Measurements from ENCODE around the gene ZSCAN5B. TPM values are rescaled to one million over a fixed set of nuclear protein-coding genes. Genes with fewer than 3 reads are reported as not detected.
A peak's percentile ranks its signal among the peaks of the same experiment; 100 is the strongest.

The ZSCAN5B gene
- total RNA-seq, 1 donor from 2014 or later, result not detected

DNA sequence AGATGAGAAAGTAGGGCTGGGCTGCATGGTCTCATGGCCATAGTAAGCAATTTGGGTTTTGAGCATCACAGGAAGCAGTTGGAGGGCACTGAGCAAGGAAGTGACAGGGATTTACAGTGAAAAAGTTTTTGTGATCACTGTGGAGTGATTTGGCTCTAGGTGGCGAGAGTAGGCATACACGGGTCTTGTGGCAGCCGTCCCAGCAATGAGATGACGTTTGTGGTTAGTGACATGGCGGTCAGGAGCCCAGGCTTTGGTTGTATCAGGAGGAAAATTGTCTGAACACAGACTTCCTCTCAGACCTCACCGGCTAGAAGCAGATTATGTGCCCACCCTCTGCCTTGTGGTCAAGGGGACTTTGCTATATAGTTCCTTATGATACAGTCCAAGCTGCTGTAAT is 53.2 kb downstream of the ZSCAN5B start:
- DNase-seq, result no peak

DNA sequence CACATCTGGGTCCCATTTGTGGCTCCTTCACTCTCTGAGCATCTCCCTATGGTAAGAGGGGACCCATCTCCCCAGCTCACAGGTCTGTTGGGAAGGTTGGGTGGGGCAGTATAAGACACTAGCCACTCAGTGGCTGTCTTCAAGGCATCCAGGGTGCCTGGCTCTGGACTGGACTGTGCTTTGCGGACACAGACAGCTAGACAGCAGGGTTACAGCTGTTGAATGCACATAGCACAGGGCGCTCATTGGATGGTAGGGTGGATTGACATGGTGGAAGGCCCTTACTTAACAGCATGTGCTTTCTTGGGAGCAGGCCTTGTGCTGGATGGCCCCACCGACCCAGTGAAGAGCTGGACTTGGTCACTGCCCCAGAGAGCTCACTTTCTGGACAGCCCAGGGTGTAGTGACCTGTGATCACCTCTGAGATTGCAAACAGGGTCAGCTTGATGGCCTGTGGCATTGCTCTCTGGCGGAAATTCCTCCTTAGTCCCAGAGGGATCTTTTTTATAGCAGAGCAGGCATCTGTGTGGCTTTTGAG is 54.6 kb downstream of the ZSCAN5B start:
- no peak for DNase-seq

DNA sequence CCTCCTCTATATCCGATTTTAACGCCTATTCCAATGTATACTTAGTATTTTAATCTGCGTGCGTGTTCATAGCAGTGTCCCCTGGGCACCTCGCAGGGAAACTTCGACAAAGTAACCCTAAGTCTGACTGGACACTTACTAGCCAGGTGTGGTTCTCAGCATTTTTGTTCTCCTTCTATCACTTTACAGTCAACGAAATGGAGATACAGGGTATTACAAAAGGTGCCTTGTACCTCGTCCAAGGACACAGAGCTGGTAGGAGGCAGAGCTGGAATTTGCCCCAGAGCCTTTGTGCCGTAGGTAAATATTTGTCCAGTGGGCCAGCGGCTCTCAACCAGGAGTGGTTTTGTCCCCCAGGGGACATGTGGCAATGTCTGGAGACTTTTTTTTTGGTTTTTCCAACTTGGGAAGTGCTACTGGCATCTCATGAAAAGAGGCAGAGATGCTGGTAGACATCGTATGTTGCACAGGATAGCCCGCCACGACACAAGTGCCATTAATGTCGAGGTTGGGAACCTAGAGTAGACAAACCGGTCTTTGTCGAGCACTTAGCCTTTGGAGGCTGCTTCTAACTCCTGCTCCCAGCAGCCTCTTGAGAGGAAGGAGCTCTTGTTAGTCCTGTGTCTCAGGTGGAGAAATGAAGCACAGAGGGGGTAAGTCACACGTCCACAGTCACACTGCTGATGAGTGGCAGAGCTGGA is 55.3 kb downstream of the ZSCAN5B start:
- no peak for DNase-seq

- DNase-seq, result no peak
Measured at GRCh38 chr19:56141417-56141993, 56.1 kb downstream of the ZSCAN5B start.

- peak; percentile 99 for DNase-seq
Measured at GRCh38 chr19:56140583-56141416, 56.8 kb downstream of the ZSCAN5B start, which contains the start of gene ZNF444. TSS of gene ZNF444 (plus strand) at chr19:56141287. CDS start at chr19:56146912, 5,625 bp downstream.

- no peak for DNase-seq
Measured at GRCh38 chr19:56139847-56140582, 57.6 kb downstream of the ZSCAN5B start.

Other genes starting within 250 kb of the ZSCAN5B start
- not detected for gene NLRP8, start 250.0 kb downstream of the ZSCAN5B start, total RNA-seq
- gene NLRP5, start 211.0 kb downstream of the ZSCAN5B start, total RNA-seq, result not detected
- gene ZNF787, start 76.5 kb downstream of the ZSCAN5B start, total RNA-seq, result 11.3 TPM
- gene ZNF444, start 56.5 kb downstream of the ZSCAN5B start, total RNA-seq, result 9.2 TPM
- not detected for gene GALP, start 21.8 kb downstream of the ZSCAN5B start, total RNA-seq
- gene ZSCAN5C, start 4.5 kb upstream of the ZSCAN5B start, total RNA-seq, result not detected
- gene EDDM13, start 75.0 kb upstream of the ZSCAN5B start, total RNA-seq, result 0.79 TPM
- gene ZSCAN5A, start 117.1 kb upstream of the ZSCAN5B start, total RNA-seq, result 4.0 TPM
- 2.6 TPM for gene ZNF582, start 195.8 kb upstream of the ZSCAN5B start, total RNA-seq
- 6.3 TPM for gene ZNF583, start 206.5 kb upstream of the ZSCAN5B start, total RNA-seq

Measured in skin of body (tissue), 2 donors.